ENCODE results near the gene ABHD2. TPM values are rescaled to one million over a fixed set of nuclear protein-coding genes. Genes with fewer than 3 reads are reported as not detected.

Gene ABHD2
- total RNA-seq, 1 experiment from 2014 or later = 15.6 TPM

- no peaks in the 10 kb centered on the region for H3K27me3 ChIP-seq (ENCODE audit: insufficient read depth, low read length)
- H3K79me2 ChIP-seq (ENCODE audit: insufficient read depth, low read length) = no peaks in the 10 kb centered on the region
- no peaks in the 10 kb centered on the region for H3K27me3 Mint-ChIP-seq (ENCODE audit: low read depth)
- no peaks in the 10 kb centered on the region; a peak in 1 of 7 replicates for H3K36me3 Mint-ChIP-seq (ENCODE audit: insufficient read depth in 1 of 3, low read depth in 3 of 3)
- H3K27ac ChIP-seq (ENCODE audit: insufficient read length, low read depth, low read length) = no peak overlapping the region
- no peak overlapping the region; a peak in 1 of 7 replicates for H3K27ac Mint-ChIP-seq
- no peak overlapping the region for H3K23ac ChIP-seq (ENCODE audit: insufficient read length, low read depth, low read length)
- H3K4me3 Mint-ChIP-seq = no peak overlapping the region
- H2BK20ac ChIP-seq (ENCODE audit: low read depth, low read length, poor library complexity, severe bottlenecking) = no peak overlapping the region
- H3K18ac ChIP-seq (ENCODE audit: insufficient read length, low read depth, low read length) = no peak overlapping the region
- H3K9me3 ChIP-seq (ENCODE audit: control insufficient read depth, low read depth, low read length) = no peaks in the 10 kb centered on the region
- no peak overlapping the region for H3K4ac ChIP-seq (ENCODE audit: low read depth, low read length)
- peaks cover 3 to 4% of the 10 kb centered on the region in 2 experiments; a peak in 3 of 4 replicates for H3K4me1 Mint-ChIP-seq
- H3T11ph ChIP-seq (ENCODE audit: low read length) = no peak overlapping the region
- H3K79me1 ChIP-seq (ENCODE audit: insufficient read depth, low read depth, low read length, poor library complexity, severe bottlenecking) = no peaks in the 10 kb centered on the region
- no CpG with 5 or more reads among the region's 11 CpGs for WGBS (ENCODE audit: extremely low coverage, insufficient read length, low lambda C conversion rate)
- no peak overlapping the region for H2BK5ac ChIP-seq (ENCODE audit: insufficient read length, low read length)
- no peak for TF ChIP-seq CTCF (conservative IDR thresholded peaks at IDR 0.05)
- no peak overlapping the region for H2AK5ac ChIP-seq (ENCODE audit: insufficient read length, low read length)
- H3K4me1 ChIP-seq (ENCODE audit: insufficient read depth, low read length) = no peaks in the 10 kb centered on the region
- H2BK12ac ChIP-seq (ENCODE audit: insufficient read length, low read depth, low read length) = no peak overlapping the region
- H2AFZ ChIP-seq (ENCODE audit: low read length) = no peak overlapping the region
- H3K9me3 Mint-ChIP-seq = no peaks in the 10 kb centered on the region
- no peak overlapping the region for H3K4me2 ChIP-seq (ENCODE audit: insufficient read depth, insufficient read length, low read length)
- H4K8ac ChIP-seq (replicated peaks; ENCODE audit: insufficient read length, low read depth, low read length) = no peak overlapping the region
- no peak overlapping the region for H4K91ac ChIP-seq (ENCODE audit: insufficient read length, low read depth, low read length)
- no peak overlapping the region for H3K56ac ChIP-seq (ENCODE audit: insufficient read length, low read depth, low read length)
- no peak overlapping the region for H3K9ac ChIP-seq (ENCODE audit: extremely low read depth, insufficient read length, low read length)
- no peak for DNase-seq
- no peak overlapping the region for H2BK120ac ChIP-seq (ENCODE audit: low read depth, low read length, poor library complexity, severe bottlenecking)
- H4K5ac ChIP-seq (ENCODE audit: insufficient read length, low read depth, low read length) = no peak overlapping the region
- H3K14ac ChIP-seq (ENCODE audit: insufficient read depth, low read length) = no peak overlapping the region
- H2BK15ac ChIP-seq (ENCODE audit: low read depth, low read length) = no peak overlapping the region
- no peaks in the 10 kb centered on the region for H4K20me1 ChIP-seq (ENCODE audit: control insufficient read depth, insufficient read depth, insufficient read length)
- H3K23me2 ChIP-seq (ENCODE audit: insufficient read length, low read depth, low read length, poor library complexity, severe bottlenecking) = no peaks in the 10 kb centered on the region
Observed at GRCh38 chr15:89178307-89178977, 90.2 kb downstream of the ABHD2 start.
